BE2C (cell line): Measurements from ENCODE around the gene SLC44A5.
"Not testable (repeated sequence)": the region's sequence is repeated elsewhere in the genome, so short reads cannot be mapped to it uniquely, and the experiment has no call there.

Experiments used
- DNase-seq: peaks from one replicate; pipeline ENCODE4 v3.0.0-alpha.2; 2020
- H3K27me3 ChIP-seq: fragments of 250-450 bp; sonication (Bioruptor Pico); 2 replicates; pipeline ENCODE4 v1.5.1; 2020; ENCODE audit warnings: mild to moderate bottlenecking
- H3K36me3 ChIP-seq: fragments of 250-450 bp; sonication (Bioruptor Pico); 2 replicates; pipeline ENCODE4 v1.5.1; 2020; ENCODE audit warnings: mild to moderate bottlenecking
- H3K4me1 ChIP-seq: fragments of 250-450 bp; sonication (Bioruptor Pico); 2 replicates; pipeline ENCODE4 v1.5.1; 2020
- H3K4me3 ChIP-seq: 2 replicates; pipeline ENCODE4 v1.5.1; 2011; ENCODE audit warnings: low read depth, low read length
- H3K9me3 ChIP-seq: fragments of 250-450 bp; sonication (Bioruptor Pico); 2 replicates; pipeline ENCODE4 v1.5.1; 2020
- TF ChIP-seq, protein P1 (sequence below): IDR thresholded peaks from 2 replicates; pipeline ENCODE4 v1.5.1; 2012; ENCODE audit warnings: mild to moderate bottlenecking, low read depth, low read length

The SLC44A5 gene

GRCh38 chr1:75198163-75198562 lies 412.8 kb downstream of the SLC44A5 start:
- DNase-seq: no peak
- H3K9me3 ChIP-seq: no peaks in the 10 kb centered on the region
- no peaks in the 10 kb centered on the region for H3K4me1 ChIP-seq
- TF ChIP-seq, protein P1, sequence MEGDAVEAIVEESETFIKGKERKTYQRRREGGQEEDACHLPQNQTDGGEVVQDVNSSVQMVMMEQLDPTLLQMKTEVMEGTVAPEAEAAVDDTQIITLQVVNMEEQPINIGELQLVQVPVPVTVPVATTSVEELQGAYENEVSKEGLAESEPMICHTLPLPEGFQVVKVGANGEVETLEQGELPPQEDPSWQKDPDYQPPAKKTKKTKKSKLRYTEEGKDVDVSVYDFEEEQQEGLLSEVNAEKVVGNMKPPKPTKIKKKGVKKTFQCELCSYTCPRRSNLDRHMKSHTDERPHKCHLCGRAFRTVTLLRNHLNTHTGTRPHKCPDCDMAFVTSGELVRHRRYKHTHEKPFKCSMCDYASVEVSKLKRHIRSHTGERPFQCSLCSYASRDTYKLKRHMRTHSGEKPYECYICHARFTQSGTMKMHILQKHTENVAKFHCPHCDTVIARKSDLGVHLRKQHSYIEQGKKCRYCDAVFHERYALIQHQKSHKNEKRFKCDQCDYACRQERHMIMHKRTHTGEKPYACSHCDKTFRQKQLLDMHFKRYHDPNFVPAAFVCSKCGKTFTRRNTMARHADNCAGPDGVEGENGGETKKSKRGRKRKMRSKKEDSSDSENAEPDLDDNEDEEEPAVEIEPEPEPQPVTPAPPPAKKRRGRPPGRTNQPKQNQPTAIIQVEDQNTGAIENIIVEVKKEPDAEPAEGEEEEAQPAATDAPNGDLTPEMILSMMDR: no peak
- no peaks in the 10 kb centered on the region for H3K36me3 ChIP-seq
- no peaks in the 10 kb centered on the region for H3K27me3 ChIP-seq
- no peak overlapping the region for H3K4me3 ChIP-seq

DNA sequence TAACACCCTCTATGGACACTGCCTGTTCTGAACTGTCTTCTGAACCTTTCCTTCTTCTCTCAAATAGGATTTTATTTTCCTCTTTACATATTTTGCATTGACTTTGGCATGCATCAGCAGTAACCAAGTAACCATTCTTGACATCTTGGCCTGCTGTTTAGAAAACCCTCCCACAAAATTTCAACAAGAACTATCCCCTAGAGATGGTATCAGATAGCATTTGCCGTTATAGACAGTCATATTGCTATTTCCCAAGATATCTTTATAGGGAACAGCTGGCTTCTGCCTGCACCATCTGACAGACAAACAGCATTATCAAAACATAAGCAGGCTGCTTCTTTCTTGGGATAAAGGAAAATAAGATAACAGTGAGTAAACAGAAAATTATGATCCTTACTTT lies 422.0 kb downstream of the SLC44A5 start:
- TF ChIP-seq, protein P1: no peak
- Histone ChIP-seq H3K36me3 (no peaks in the 10 kb centered on the region), H3K9me3 (no peaks in the 10 kb centered on the region), H3K4me3 (no peak overlapping the region), H3K4me1 (no peaks in the 10 kb centered on the region), H3K27me3 (no peaks in the 10 kb centered on the region)
- no peak for DNase-seq

GRCh38 chr1:75181214-75181955 lies 429.5 kb downstream of the SLC44A5 start:
- not testable (repeated sequence) for H3K4me1 ChIP-seq, H3K4me3 ChIP-seq, H3K36me3 ChIP-seq, DNase-seq, H3K9me3 ChIP-seq, H3K27me3 ChIP-seq

- H3K4me1 ChIP-seq: no peaks in the 10 kb centered on the region
- no peaks in the 10 kb centered on the region for H3K27me3 ChIP-seq
- TF ChIP-seq, protein P1: no peak
- no peaks in the 10 kb centered on the region for H3K9me3 ChIP-seq
- no peaks in the 10 kb centered on the region for H3K36me3 ChIP-seq
- DNase-seq: no peak
- H3K4me3 ChIP-seq: no peak overlapping the region
These were observed 436.7 kb downstream of the SLC44A5 start for GRCh38 chr1:75174031-75174760.

DNA sequence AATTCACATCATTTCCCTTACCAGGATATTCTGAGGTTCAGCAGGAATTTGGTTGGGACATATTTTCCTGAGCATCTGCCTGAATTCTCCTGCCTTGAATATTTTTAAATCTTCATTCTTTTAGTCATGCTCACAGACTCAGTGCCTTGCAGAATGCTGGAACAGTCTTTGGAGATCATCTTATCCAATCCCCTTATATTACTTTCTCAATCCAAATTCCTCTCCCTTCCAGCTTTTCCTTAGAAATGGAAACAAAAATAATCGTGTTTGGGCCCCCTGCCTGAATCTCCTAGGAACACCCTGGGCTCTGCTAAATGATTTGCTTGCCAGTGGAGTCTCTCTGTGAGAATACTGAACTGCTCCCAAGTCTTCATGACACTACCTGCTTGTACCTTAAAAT lies 438.4 kb downstream of the SLC44A5 start:
- Histone ChIP-seq H3K4me1 (no peaks in the 10 kb centered on the region), H3K36me3 (no peaks in the 10 kb centered on the region), H3K4me3 (no peak overlapping the region), H3K27me3 (no peaks in the 10 kb centered on the region), H3K9me3 (no peaks in the 10 kb centered on the region)
- no peak for DNase-seq
- TF ChIP-seq, protein P1: no peak

- Histone ChIP-seq H3K4me3 (no peak overlapping the region), H3K36me3 (no peaks in the 10 kb centered on the region), H3K27me3 (no peaks in the 10 kb centered on the region), H3K4me1 (no peaks in the 10 kb centered on the region), H3K9me3 (no peaks in the 10 kb centered on the region)
- no peak for DNase-seq
- TF ChIP-seq, protein P1: no peak
These were observed 439.0 kb downstream of the SLC44A5 start for GRCh38 chr1:75171876-75172275.
